H1 (cell line): ENCODE measurements around the gene JAM2. TPM values are rescaled to one million over a fixed set of nuclear protein-coding genes. Genes with fewer than 3 reads are reported as not detected.

ENCODE experiments used
- polyA plus RNA-seq, 7 experiments: library from polyadenylated mRNA; depleted of rRNA in 3 of 7; stranded (reverse) in 5 of 7; unstranded in 2 of 7; fragments of >200 nt in 5 of 7; fragments of 200-250 nt in 2 of 7; gene quantifications; 1 replicate in 5 of 7; 2 replicates in 1 of 7; 4 replicates in 1 of 7; pipeline versions ENCODE4 v1.2.1 to v1.2.3, GENCODE V29; 2011 to 2013; ENCODE audit warnings: missing spikeins in 2 of 7, mixed read lengths in 2 of 7
- total RNA-seq: library from RNA; stranded (reverse); fragmentation: NEBNext Ultra II Directional; extraction: Animal tissue kit (Norgen Biotek cat#: 25700); gene quantifications from 2 replicates; pipeline ENCODE4 v1.2.1, GENCODE V29; 2021
- TF ChIP-seq, protein P1 (sequence below): fragments of 300-600 bp; sonication (generic); IDR thresholded peaks from 2 replicates; pipeline ENCODE4 v1.7.1; 2012; ENCODE audit warnings: low read length, moderate library complexity, mild to moderate bottlenecking, inconsistent platforms; ENCODE audit not compliant: insufficient replicate concordance

JAM2 gene
- total and polyA plus RNA-seq, 2 of the 8 experiments (the other 6 are each of a cell fraction or from before 2014, with no cell fraction given): 4.9 to 9.5 TPM

DNA sequence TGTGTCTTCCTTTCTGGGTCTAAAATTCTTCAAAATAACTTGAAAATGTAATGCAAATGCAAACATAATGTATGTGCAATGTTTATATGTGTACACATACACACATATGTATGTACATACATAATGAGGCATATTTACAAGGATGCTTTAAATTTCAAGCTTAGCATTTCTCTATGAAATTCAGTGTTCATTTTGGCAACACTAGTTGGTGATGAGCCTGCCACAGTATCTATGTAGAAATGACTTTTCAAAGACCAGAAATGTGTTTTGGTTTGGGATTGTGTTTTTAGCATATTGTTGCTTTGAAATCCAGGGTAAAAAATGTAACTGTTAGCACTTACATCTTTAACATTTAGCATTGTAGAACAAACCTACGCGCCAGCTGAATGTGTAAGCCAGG is 105.8 kb downstream of the JAM2 start (continued):
- TF ChIP-seq, protein P1, sequence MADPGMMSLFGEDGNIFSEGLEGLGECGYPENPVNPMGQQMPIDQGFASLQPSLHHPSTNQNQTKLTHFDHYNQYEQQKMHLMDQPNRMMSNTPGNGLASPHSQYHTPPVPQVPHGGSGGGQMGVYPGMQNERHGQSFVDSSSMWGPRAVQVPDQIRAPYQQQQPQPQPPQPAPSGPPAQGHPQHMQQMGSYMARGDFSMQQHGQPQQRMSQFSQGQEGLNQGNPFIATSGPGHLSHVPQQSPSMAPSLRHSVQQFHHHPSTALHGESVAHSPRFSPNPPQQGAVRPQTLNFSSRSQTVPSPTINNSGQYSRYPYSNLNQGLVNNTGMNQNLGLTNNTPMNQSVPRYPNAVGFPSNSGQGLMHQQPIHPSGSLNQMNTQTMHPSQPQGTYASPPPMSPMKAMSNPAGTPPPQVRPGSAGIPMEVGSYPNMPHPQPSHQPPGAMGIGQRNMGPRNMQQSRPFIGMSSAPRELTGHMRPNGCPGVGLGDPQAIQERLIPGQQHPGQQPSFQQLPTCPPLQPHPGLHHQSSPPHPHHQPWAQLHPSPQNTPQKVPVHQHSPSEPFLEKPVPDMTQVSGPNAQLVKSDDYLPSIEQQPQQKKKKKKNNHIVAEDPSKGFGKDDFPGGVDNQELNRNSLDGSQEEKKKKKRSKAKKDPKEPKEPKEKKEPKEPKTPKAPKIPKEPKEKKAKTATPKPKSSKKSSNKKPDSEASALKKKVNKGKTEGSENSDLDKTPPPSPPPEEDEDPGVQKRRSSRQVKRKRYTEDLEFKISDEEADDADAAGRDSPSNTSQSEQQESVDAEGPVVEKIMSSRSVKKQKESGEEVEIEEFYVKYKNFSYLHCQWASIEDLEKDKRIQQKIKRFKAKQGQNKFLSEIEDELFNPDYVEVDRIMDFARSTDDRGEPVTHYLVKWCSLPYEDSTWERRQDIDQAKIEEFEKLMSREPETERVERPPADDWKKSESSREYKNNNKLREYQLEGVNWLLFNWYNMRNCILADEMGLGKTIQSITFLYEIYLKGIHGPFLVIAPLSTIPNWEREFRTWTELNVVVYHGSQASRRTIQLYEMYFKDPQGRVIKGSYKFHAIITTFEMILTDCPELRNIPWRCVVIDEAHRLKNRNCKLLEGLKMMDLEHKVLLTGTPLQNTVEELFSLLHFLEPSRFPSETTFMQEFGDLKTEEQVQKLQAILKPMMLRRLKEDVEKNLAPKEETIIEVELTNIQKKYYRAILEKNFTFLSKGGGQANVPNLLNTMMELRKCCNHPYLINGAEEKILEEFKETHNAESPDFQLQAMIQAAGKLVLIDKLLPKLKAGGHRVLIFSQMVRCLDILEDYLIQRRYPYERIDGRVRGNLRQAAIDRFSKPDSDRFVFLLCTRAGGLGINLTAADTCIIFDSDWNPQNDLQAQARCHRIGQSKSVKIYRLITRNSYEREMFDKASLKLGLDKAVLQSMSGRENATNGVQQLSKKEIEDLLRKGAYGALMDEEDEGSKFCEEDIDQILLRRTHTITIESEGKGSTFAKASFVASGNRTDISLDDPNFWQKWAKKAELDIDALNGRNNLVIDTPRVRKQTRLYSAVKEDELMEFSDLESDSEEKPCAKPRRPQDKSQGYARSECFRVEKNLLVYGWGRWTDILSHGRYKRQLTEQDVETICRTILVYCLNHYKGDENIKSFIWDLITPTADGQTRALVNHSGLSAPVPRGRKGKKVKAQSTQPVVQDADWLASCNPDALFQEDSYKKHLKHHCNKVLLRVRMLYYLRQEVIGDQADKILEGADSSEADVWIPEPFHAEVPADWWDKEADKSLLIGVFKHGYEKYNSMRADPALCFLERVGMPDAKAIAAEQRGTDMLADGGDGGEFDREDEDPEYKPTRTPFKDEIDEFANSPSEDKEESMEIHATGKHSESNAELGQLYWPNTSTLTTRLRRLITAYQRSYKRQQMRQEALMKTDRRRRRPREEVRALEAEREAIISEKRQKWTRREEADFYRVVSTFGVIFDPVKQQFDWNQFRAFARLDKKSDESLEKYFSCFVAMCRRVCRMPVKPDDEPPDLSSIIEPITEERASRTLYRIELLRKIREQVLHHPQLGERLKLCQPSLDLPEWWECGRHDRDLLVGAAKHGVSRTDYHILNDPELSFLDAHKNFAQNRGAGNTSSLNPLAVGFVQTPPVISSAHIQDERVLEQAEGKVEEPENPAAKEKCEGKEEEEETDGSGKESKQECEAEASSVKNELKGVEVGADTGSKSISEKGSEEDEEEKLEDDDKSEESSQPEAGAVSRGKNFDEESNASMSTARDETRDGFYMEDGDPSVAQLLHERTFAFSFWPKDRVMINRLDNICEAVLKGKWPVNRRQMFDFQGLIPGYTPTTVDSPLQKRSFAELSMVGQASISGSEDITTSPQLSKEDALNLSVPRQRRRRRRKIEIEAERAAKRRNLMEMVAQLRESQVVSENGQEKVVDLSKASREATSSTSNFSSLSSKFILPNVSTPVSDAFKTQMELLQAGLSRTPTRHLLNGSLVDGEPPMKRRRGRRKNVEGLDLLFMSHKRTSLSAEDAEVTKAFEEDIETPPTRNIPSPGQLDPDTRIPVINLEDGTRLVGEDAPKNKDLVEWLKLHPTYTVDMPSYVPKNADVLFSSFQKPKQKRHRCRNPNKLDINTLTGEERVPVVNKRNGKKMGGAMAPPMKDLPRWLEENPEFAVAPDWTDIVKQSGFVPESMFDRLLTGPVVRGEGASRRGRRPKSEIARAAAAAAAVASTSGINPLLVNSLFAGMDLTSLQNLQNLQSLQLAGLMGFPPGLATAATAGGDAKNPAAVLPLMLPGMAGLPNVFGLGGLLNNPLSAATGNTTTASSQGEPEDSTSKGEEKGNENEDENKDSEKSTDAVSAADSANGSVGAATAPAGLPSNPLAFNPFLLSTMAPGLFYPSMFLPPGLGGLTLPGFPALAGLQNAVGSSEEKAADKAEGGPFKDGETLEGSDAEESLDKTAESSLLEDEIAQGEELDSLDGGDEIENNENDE: no peak
